Nucleus accumbens (tissue), 56 donors: Measurements from ENCODE around the gene KRT80.
"Not testable (repeated sequence)": the region's sequence is repeated elsewhere in the genome, so short reads cannot be mapped to it uniquely, and the experiment has no call there.

Source experiments
- DNase-seq, 56 donors: peaks; one replicate each; lab custom pipeline; 2025; lab: John Stamatoyannopoulos, UW

Gene KRT80

DNA sequence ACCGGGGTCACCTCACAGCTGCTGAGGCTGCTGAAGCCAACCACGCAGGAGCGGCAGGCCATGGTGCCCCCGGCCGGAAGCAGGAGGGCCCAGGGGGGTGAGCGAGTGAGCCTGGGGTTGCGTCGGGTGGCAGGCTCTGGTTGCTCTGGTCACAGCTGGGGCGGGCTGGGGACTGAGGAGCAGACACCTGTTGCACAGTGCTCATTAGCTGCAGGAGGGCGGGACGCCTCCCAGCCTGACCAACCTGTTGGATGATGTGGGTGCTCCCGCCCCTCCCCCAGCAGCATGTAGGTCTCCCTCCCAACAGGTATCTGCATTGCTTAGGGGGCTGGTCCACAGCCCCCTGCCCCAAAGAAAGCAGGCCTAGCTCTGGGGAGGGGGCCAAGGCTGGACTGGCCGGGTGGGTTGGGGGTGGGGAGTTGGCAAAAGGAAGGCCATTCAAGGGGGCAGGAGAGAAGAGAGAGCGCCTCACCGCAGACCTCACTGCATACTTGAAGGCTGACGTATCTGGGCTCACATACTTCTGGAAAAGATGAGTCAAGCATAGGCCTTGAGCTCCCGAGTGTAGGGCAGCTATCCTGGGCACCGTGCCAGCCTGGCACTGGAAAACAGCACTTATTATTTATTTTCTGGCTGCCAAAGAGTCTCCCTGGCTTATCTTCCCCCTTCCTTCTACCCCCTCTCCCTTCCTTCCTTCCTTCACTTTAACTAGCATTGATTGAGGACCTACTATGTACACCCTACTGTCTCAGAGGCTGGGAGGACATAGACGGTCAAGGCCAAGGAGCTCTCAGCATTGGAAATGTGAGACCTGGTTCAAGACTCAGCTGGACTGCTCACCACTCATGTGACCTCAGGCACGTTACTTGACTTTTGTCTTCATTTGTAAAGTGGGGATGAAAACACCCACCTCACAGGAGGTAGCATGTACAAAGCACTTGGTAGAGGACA, at the start of gene KRT80:
Gene KRT80 (minus strand): TSS at position 174 of the 951 bp plus-strand sequence. CDS start 112 bp downstream, at position 62.
- peak in 28 of 56 donors; percentile 4 to 82 (median 19) for DNase-seq

GRCh38 chr12:52241205-52241842, 49.5 kb upstream of the KRT80 start:
- DNase-seq = no peak

- DNase-seq = not testable (repeated sequence)
Measured at GRCh38 chr12:52240247-52240646, 48.4 kb upstream of the KRT80 start.

- DNase-seq = no peak
Measured at GRCh38 chr12:52239767-52240166, 48.0 kb upstream of the KRT80 start.

DNA sequence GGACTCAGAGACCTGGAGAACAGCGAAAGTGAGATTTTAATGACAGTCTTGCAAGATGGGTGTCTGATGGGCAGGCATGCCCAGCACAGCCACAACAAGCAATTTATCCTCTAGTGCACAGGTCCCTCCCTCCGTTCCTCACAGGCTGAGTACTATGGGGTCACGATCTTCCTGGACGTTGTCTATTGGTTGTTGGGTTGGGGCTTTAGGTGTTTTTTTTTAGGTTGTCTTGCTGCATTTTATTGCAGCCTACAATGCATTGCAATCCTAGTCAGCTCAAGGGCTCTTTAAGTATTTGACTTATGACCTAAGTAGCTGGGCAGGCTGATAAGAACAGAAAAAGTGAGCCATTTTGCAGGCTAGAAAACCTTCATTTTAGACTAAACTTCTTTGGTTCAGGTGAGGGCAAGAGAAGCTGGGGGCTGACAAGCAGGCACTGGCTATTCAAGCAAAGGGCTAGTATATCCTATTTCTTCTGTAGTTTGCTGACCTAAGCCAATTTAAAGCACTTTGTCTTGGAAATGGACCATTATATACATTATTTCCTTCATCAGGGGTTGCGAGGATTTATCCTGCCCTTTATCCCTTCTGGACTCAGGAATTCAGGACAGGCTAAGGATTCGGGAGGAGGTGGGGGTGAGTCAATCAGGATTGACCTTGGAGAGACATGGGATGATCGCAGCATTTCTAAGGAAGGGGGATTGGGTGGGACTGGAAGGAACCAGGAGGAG, 47.3 kb upstream of the KRT80 start:
- DNase-seq = no peak

DNA sequence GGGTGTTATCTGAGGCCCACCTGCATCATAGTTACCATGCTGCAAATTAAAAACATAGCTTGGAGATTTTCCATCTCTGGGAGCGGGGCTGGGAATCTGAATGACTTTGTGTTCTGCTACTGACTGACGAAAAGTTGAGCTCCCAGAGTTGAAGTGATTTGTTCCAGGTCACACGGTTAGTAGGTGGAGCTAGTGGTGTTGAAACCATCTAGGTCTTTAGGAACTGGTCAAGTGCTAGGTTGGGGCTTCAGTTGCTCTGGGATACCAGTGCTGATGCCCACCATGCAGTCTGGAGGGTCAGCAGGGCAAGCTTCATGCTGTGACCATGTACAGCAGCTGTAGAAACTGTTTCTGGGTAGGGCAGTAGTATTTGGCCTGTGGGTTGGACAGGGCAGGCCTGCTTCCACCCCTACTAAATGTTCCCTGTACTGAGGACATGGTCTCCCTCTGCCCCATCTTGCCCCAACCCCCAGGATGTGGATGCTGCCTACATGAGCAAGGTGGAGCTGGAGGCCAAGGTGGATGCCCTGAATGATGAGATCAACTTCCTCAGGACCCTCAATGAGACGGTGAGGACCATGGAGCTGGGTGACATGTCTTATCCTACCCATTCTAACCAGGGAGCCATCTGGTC, 46.5 kb upstream of the KRT80 start:
- DNase-seq = no peak

DNA sequence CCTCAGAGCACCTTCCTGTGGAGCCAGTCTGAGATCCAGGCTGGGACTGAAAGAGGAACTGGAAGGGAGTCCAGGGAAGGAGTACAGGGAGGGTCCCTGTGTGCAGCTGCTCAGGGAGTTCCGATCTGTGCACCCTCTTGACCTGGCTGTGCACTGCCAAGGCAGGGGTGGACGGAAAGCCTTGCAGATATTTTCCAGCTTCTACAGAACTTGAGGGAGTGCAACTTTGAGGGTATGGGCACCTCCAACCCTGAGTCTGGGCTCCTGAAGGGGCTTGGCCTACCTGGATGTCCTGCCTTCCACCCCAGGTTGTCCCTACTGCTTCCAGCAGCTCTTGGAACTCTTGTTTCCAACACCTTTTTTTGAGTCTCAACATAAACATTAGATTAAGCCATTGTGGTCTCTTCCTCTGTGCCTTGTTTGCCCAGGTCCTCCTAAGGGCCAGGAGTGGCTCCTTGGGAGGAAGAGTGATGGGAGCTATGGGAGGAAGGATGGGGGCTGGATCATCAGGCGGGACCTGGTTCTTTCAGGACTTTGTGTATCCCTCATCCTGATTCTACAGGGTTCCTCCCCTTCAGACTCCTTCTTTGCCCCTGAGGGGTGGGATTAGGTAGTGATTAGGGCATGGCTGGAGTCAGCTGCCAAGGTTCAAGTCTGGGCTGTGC, 44.7 kb upstream of the KRT80 start:
- no peak for DNase-seq

GRCh38 chr12:52235822-52236361, 44.1 kb upstream of the KRT80 start:
- DNase-seq = no peak

DNA sequence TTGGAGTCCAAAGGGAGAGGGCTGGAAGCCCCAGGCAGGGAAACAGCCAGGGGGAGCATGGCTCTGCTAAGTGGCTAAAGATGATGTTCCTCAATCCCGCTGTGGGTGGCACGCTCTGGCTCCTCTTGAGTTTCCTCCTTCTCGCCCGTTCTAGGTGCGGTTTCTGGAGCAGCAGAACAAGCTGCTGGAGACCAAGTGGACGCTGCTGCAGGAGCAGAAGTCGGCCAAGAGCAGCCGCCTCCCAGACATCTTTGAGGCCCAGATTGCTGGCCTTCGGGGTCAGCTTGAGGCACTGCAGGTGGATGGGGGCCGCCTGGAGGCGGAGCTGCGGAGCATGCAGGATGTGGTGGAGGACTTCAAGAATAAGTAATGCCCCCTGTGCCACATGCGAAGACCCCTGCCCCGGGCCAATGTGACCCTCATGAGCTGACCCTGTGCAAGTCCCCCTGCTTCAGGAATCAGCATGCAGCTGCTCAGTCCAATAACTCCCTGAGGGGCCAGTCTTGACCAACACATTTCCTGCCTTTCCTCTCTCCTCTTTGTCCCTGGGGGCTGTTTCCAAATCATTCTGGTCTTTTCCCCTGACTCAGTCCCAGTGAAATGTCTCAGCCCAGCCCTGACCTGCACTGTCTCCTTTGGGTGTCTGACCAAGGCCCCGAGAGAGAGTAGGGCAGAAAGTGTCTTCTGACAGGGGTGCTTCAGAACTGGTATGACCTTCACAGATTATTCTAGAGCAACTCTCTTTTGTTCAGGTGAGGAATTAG, 43.4 kb upstream of the KRT80 start:
- DNase-seq = no peak

- no peak for DNase-seq
Measured at GRCh38 chr12:52234223-52234810, 42.5 kb upstream of the KRT80 start.

GRCh38 chr12:52233462-52234207, 41.8 kb upstream of the KRT80 start:
- no peak for DNase-seq

- DNase-seq = no peak
Measured at GRCh38 chr12:52232674-52233461, 41.1 kb upstream of the KRT80 start, which contains the start of gene KRT7. Gene KRT7, plus strand, starts transcription at chr12:52233243. Its CDS starts 54 bp downstream, at chr12:52233297.

DNA sequence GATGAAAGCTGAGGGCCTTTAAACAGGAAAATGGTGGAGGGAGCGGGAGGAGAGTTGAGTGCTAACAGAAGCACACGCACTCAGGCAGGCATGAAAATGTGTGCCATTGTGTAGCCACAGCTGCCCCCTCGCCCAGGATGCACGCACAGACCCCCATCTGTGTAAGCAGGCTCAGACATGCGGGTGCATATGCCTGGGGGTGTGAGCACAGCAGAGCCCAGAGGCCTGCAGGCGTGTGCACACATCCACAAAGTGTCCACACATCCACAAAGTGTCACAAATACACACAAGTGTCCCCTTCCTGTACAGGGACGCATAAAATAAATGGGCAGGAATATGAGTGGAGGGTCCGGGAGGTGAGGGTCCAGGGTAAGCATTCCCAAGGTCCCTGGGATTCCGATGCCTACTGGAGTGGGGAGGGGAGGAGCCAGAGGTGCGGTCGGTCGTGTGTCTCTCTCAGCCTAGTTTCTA, 40.4 kb upstream of the KRT80 start:
- DNase-seq = no peak

DNA sequence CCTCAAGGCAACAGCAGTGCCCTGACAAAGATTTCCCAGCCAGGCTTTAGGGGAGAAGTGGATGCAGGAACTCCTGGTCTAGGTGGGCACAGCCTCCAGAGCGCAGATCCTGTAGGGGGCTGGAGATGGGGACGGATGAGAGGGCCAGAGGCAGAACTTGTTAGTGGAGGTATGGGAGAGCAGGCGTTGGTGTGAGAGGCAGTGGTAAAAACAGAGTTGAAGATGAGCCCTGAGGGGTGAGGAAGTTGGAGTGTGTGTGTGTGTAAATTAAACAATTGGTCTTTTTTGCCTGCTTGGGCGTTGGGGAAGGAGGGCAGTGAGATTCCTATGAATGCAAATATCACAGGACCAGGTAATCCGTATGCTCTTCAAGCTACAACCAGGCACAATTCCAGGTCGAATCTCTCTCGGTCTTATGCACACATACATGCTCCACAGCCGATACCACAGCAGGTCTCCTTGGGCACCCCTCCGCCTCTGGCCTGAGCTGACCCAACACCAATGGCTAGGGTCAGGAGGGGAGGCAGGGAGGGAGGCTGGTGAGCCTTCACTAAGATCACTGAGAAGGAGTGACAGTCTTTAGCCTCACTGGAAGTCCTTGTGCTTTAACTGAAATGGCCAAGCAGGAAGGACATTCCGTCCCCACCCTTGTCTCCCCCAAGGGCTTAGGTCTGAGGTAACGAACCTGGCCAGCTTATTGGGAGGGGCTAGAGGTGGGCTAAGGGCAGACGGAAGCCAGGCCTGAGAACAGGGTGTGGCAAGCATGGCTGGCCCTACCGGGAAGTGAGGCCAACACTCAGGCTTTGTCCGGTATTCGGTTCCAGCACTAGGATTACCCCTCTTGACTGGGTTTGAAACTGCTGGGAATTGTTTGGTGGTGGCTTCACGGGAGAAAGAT, 39.7 kb upstream of the KRT80 start:
- no peak for DNase-seq

DNA sequence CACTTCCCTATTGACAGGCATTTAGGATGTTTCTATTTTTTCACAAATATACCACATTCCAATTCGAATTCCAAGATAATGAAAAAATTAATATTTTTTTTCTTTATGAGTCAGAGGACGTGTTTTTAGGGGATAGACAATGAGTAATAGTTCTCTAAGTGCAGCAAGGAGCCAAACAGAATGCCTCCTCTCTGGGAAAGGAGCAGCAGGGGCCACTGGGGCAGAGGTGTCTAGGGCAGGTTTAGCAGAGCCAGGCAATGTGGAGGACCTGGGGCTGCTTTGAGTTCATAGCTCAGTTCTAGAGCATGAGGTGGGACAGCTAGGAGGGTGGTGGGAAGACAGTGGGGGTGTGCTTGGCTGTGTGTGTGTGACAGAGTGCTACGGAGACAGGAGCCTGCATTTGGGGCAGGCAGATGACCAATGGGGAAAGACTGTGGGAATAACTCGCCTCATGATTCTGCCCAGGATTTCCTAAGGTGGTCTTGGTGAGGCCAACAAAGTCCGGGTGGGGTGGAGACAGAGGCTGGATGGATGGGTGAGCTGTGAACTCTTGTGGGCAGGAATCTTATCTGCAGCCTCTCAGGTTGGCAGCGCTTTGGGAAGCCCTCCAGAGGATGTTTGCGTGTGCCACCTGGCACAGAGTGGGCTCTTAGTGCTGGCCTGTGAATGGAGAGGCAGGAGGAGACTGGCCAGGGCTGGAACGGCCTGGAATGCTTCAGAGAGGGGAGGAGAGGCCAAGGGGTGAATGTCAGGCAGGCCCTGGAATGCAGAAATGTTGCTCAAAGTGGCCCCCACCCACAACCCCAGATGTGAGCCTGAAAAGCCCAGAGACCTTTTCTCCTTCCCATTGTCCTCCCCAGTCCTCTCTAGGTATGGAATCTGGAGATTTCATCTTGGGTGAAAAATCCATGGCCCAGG, 38.8 kb upstream of the KRT80 start:
- no peak for DNase-seq
